ENCODE measurements around the gene EFNA5.
A peak's percentile ranks its signal among the peaks of the same experiment; 100 is the strongest.

EFNA5 gene

DNA sequence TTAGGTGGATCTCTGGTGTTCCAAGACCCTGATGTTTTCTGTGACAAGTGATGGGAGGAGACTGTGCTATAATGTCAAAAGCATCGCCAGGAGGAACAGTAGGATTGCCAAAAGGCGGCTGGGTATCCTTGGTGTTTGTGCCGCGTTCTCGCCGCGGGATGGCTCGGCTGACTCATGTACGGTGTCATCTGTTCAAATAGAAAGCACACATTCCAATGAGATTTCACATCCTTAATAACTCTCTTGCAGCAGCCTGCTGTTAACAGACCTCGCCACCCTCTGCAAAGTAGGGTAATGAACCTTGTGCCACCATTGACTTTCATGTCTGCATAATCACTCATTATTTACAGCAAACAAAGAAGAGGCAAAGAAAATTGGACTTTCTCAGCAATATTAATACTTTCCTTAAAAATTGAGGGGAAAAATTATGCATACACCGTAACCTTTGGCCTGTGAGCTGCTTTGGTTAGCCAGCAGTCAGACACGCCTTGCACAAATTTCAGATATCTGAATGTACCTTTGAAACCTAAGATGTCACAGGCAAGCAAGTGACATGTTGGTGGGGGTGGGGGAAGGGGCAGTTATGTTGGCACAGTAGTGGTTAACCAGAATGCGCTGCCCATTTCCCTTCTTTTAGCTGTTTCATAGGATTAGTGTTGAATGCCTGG, 289.4 kb downstream of the EFNA5 start:
- no peaks in the 10 kb centered on the region for H3K79me2 ChIP-seq (ENCODE audit: insufficient read depth, low read length)
- H3K9ac ChIP-seq (ENCODE audit: low read length): no peak overlapping the region
- peaks cover 55% of the 10 kb centered on the region for H3K4me1 ChIP-seq (ENCODE audit: insufficient read depth, low read length, severe bottlenecking)
- H3F3A ChIP-seq (ENCODE audit: insufficient read depth, low read length): no peaks in the 10 kb centered on the region
- H3K9me2 ChIP-seq (ENCODE audit: low read depth, low read length): no peaks in the 10 kb centered on the region
- H3K9me3 ChIP-seq (ENCODE audit: low read length): no peaks in the 10 kb centered on the region
- H3K27me3 ChIP-seq (ENCODE audit: insufficient read depth, low read length): no peaks in the 10 kb centered on the region
- no peak overlapping the region for H2AFZ ChIP-seq (ENCODE audit: low read length)
- H3K36me3 ChIP-seq (ENCODE audit: insufficient read depth, low read length): no peaks in the 10 kb centered on the region
- no peaks in the 10 kb centered on the region for H4K20me1 ChIP-seq (ENCODE audit: insufficient read depth, low read length)
- TF ChIP-seq EZH2 (IDR thresholded peaks at IDR 0.05; ENCODE audit: borderline replicate concordance, low read length): no peak
- H3K4me2 ChIP-seq (ENCODE audit: low read length): no peak overlapping the region
- no peak overlapping the region for H3K4me3 ChIP-seq (ENCODE audit: low read depth, low read length, poor library complexity, severe bottlenecking)
- no peak overlapping the region for H3K27ac ChIP-seq (ENCODE audit: low read depth, low read length, poor library complexity, severe bottlenecking)

DNA sequence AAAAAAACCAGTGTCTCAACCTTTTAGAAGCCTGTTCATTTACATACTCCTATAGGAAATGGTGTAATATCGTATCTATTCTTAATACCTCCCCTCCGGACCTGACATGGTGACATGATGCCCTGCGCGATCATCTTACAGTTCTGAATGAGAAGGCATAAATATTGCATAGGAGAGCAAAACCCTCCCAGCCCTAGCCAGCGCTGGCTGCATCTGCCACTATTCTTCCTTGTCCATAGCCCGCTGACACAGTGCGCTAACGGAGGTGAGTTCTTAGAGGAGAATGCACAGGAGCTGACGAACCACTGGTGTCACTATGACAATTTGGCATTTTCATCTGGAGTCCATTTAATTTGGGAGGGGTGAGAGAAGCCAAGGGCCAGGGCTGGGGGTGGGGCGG, 290.1 kb downstream of the EFNA5 start:
- Histone ChIP-seq H3K9ac (ENCODE audit: low read length) (no peak overlapping the region), H3F3A (ENCODE audit: insufficient read depth, low read length) (no peaks in the 10 kb centered on the region), H3K27me3 (ENCODE audit: insufficient read depth, low read length) (no peaks in the 10 kb centered on the region), H4K20me1 (ENCODE audit: insufficient read depth, low read length) (no peaks in the 10 kb centered on the region), H2AFZ (ENCODE audit: low read length) (no peak overlapping the region), H3K9me2 (ENCODE audit: low read depth, low read length) (no peaks in the 10 kb centered on the region), H3K79me2 (ENCODE audit: insufficient read depth, low read length) (no peaks in the 10 kb centered on the region), H3K36me3 (ENCODE audit: insufficient read depth, low read length) (no peaks in the 10 kb centered on the region), H3K4me1 (ENCODE audit: insufficient read depth, low read length, severe bottlenecking) (peaks cover 53% of the 10 kb centered on the region), H3K4me2 (ENCODE audit: low read length) (no peak overlapping the region), H3K9me3 (ENCODE audit: low read length) (no peaks in the 10 kb centered on the region), H3K27ac (ENCODE audit: low read depth, low read length, poor library complexity, severe bottlenecking) (no peak overlapping the region), H3K4me3 (ENCODE audit: low read depth, low read length, poor library complexity, severe bottlenecking) (no peak overlapping the region)
- no peak for TF ChIP-seq EZH2 (IDR thresholded peaks at IDR 0.05; ENCODE audit: borderline replicate concordance, low read length)
- TF ChIP-seq, protein P1, sequence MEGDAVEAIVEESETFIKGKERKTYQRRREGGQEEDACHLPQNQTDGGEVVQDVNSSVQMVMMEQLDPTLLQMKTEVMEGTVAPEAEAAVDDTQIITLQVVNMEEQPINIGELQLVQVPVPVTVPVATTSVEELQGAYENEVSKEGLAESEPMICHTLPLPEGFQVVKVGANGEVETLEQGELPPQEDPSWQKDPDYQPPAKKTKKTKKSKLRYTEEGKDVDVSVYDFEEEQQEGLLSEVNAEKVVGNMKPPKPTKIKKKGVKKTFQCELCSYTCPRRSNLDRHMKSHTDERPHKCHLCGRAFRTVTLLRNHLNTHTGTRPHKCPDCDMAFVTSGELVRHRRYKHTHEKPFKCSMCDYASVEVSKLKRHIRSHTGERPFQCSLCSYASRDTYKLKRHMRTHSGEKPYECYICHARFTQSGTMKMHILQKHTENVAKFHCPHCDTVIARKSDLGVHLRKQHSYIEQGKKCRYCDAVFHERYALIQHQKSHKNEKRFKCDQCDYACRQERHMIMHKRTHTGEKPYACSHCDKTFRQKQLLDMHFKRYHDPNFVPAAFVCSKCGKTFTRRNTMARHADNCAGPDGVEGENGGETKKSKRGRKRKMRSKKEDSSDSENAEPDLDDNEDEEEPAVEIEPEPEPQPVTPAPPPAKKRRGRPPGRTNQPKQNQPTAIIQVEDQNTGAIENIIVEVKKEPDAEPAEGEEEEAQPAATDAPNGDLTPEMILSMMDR (IDR thresholded peaks at IDR 0.05; ENCODE audit: low read length): no peak

DNA sequence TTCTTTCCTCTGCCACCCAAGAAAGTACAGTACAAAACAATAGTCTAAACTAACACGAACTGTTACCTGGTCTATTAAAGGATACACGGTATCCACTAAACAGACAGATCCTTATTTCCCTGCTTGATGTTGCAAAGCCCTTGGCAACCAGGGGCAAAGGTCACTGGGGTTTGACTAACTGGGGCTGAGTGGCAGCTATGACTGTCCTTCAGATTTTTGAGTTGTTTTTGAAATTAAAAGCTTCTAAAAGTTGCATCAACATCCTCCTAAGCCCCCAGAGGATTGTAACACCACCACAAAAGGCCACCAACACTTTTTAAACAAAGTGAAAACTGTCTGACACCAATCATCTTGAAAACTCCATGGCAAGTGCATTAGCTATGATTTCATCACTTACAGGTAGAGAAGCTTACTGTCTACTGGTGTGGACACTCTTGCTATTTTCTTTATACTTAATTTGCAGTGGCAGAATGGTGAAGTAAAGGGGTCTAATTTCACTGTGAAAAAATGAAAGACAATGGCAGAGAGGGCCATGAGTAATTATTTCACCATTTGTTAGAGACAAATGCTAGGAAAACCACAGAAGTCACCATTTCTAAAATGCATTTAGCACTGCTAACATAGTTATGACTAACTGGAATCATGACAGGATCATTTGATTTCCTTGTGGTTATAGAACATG, 292.4 kb downstream of the EFNA5 start:
- Histone ChIP-seq H4K20me1 (ENCODE audit: insufficient read depth, low read length) (no peaks in the 10 kb centered on the region), H3K27ac (ENCODE audit: low read depth, low read length, poor library complexity, severe bottlenecking) (peak overlapping the region; percentile 60), H3K4me2 (ENCODE audit: low read length) (no peak overlapping the region), H3K36me3 (ENCODE audit: insufficient read depth, low read length) (no peaks in the 10 kb centered on the region), H2AFZ (ENCODE audit: low read length) (no peak overlapping the region), H3K4me3 (ENCODE audit: low read depth, low read length, poor library complexity, severe bottlenecking) (no peak overlapping the region), H3F3A (ENCODE audit: insufficient read depth, low read length) (no peaks in the 10 kb centered on the region), H3K27me3 (ENCODE audit: insufficient read depth, low read length) (no peaks in the 10 kb centered on the region), H3K9me2 (ENCODE audit: low read depth, low read length) (no peaks in the 10 kb centered on the region), H3K9me3 (ENCODE audit: low read length) (no peaks in the 10 kb centered on the region), H3K4me1 (ENCODE audit: insufficient read depth, low read length, severe bottlenecking) (peaks cover 65% of the 10 kb centered on the region), H3K79me2 (ENCODE audit: insufficient read depth, low read length) (no peaks in the 10 kb centered on the region), H3K9ac (ENCODE audit: low read length) (no peak overlapping the region)
- TF ChIP-seq, protein P1 (IDR thresholded peaks at IDR 0.05; ENCODE audit: low read length): no peak
- TF ChIP-seq EZH2 (IDR thresholded peaks at IDR 0.05; ENCODE audit: borderline replicate concordance, low read length): no peak

Measured in OCI-LY1 (cell line).